HG02840 (cell line): Measurements from ENCODE around the gene TMEM132C.

Source experiments
- ATAC-seq: cut with Tn5 transposase; IDR thresholded peaks from one replicate; pipeline ENCODE4 v1.9.1; 2021; ENCODE audit warnings: mild to moderate bottlenecking, moderate library complexity, moderate number of reproducible peaks; ENCODE audit not compliant: unreplicated experiment, low FRiP score

TMEM132C gene

DNA sequence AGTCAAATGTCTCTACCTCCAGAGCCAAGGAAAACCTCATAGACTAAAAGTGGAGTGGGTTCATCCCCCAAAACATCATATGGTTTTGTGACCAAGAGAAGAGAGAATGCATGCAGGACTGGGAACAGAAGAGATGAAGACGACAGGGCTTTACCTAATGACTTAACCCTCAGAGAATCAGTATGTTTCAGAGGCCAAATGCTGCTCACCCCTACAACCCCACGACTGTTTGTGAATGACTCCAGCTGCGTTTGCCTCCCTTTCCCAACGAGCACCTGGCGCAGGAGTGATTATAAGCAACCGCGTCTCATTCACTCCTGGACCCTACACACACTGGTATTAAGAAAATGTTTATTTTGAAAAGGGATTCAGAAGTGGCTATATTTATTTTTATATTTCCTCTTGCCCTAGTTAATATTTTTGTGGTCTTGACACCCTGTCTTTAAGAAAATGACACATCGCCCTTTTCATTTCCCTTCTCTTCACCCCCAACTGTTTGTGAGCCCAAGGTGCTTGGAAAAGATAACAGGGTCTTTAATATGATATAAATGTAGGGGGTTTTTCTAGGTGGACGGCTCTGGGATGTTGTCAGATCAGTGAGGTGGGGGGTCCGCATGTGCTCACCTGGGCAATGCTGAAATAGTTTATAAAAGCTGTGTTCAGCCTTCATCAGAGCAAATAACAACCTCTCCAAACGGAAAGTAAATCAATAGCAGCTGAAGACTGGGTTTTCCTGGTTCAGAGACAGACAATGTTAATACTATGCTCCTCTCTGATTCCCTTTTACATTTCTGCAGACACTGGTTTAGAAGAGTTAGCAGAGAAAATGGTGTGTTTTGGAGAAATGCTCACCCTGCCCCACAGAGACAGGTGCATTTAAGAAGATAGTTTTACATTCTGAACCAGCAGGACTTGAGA is 479.1 kb downstream of the TMEM132C start:
- ATAC-seq: no peak

DNA sequence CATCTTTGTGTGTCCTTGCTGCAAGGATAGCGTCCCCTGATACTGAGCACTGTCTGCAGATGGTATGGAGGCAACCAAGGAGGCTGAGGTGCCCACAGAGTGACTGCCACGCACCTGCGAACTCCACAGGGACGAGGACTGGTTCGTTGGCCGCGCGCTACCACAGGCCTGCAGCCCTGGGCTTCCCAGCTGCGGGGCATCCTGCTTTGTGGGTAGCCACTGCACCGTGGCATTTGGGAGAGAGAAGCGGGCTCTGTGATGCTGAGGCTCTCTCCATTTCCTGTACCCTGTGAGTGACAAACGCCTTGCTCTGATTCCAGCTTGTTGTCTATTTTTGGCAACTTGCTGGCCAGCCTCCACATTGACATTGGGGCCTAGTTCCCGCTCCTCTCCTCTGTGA is 480.5 kb downstream of the TMEM132C start:
- ATAC-seq: no peak

DNA sequence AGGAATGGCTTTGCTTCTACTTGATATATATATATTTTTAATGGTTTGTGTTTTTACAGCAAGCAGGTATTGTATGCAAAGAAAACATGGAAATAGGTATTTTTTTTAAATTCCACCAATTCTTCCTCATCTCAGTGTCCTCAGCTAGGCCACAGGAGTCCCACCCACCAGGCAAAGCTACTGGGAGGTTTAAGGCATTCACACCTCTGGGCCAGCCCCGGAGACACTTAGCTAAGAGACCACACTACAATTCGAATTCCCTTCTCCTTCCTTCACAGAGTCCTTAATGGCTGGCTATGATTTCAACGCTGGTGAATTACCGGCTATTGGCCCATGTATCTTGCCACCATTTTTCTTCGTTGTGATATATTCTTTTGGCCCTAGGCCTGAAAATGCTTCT is 485.4 kb downstream of the TMEM132C start:
- ATAC-seq: no peak

DNA sequence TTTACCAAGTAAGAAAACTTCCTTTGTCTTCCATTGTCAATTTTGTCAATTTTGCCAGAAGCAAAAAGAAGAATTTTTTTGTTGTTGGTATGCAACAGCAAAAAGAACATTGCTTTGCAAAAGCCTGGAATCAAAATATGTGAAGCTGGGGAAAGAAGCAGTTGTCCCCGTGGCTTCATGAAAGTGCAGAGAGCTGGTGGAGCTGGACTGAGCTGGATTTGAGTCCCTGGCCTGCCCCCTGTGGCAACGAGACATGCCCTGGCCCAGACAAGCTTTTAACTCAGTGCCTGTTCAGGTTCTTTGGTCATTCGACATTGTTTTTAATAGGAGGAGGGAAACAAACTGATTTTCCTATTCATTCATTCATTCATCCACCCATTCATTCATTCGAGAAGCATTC is 486.5 kb downstream of the TMEM132C start:
- no peak for ATAC-seq

DNA sequence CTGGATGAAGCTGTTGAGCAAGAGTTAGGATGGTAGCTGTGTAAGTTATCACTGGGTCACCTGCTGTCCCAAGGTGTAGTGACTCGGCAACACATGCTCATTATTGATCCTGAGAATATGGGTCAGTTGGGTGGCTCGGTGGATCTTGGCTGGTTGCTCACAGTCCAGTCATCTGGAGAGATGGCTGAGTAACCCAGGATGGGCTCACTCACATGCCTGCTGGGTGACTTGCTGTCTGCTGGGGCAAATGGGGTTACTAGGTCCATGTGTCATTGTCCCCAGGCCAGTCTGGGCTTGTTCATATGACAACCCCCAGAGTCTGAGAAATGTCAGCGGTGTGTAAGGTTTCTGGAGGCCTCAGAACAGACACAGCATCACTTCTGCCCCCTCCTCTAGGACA is 487.3 kb downstream of the TMEM132C start:
- ATAC-seq: no peak

DNA sequence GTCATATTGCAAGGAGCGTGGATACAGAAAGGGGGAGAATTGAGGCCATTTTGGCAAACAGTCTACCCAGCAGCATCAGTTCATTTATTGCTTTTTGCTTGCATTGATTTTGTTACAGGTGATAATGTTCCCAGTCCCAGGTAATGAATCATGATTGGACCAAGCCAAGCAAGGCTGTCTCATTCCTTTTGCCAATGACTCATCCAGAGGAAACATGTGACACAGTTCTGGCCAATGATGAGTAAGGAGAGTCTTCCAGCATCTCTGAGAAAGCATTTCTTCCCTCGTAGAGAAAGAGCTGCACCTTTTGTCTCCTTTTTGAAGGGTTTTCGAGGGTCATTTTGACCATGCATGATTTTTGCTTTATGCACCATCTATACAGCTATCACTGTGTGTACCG is 488.6 kb downstream of the TMEM132C start:
- no peak for ATAC-seq
